ENCODE data around the gene ELOVL2.

DNA sequence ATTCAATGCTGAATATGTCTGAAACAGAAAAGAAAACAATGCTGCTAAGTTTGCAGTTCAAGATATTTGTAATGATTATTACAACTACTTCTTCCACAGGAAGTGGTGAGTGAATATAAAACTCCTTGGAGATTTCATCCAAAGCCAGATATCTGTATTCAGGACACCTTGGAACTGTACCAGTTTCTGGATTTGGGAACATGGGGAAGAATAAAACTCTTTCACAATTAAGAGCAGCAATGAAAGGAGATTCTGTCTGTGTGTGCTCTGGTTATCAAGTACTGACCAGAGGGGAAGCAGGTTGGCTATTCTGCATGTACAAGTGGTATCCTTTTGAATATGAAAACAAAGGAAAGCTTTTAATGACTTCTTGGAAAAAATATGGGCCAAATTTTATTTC, 21.1 kb downstream of the ELOVL2 start:
- TF ChIP-seq, protein P1, sequence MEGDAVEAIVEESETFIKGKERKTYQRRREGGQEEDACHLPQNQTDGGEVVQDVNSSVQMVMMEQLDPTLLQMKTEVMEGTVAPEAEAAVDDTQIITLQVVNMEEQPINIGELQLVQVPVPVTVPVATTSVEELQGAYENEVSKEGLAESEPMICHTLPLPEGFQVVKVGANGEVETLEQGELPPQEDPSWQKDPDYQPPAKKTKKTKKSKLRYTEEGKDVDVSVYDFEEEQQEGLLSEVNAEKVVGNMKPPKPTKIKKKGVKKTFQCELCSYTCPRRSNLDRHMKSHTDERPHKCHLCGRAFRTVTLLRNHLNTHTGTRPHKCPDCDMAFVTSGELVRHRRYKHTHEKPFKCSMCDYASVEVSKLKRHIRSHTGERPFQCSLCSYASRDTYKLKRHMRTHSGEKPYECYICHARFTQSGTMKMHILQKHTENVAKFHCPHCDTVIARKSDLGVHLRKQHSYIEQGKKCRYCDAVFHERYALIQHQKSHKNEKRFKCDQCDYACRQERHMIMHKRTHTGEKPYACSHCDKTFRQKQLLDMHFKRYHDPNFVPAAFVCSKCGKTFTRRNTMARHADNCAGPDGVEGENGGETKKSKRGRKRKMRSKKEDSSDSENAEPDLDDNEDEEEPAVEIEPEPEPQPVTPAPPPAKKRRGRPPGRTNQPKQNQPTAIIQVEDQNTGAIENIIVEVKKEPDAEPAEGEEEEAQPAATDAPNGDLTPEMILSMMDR (IDR thresholded peaks at IDR 0.05): no peak
- TF ChIP-seq POLR2A (IDR thresholded peaks at IDR 0.05): no peak
- no peak for TF ChIP-seq POLR2AphosphoS5 (IDR thresholded peaks at IDR 0.05)
- TF ChIP-seq EP300 (IDR thresholded peaks at IDR 0.05): no peak

Data from stomach (tissue), 4 donors.